ENCODE measurements around the gene TOR1B. TPM values are rescaled to one million over a fixed set of nuclear protein-coding genes. Genes with fewer than 3 reads are reported as not detected.

TOR1B gene
- total and polyA plus RNA-seq, 2 of the 4 experiments (the other 2 are of a cell fraction), result 15.6 to 21.0 TPM

DNA sequence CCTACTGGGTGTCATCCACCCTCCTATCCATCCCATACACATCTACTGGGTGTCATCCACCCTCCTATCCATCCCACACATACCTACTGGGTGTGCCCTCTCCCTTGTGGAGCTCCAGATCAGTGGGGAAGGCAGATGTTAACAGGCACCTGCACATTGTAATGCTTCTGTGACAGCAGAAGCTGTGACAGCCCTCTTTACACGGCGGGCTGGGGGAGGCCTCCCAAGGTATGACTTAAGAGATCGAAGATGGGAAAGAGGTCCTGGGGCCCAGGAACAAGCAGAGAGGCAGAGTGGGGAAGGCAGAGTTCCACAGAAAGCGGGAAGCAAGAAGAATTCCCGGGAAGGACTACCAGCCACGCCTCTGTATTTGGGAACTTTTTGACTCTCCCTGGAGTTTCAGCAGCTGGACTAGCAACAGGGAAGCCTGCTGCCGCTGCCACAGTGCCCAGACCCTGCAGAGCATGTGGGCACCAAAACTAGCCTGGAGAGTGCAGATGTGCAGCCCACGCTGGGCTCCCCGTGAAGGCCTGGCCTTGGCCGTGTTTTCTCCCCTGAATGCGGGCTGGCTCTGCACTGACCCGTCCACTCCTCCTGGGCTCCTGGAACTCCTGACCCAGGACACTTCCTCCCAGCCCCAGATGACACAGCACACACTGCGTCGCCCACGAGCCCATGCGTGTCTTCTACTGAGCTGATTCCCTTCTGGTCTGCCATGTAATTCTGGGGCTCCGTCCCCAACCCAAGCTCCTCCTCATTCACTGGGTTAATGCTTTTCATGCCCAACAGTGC is 11.6 kb downstream of the TOR1B start:
- dilution Hi-C loops (cut with HindIII; ENCODE audit: low sequenced_read_pairs, unreplicated experiment) (no loop called here), in situ Hi-C loops (cut with MboI; ENCODE audit: low sequenced_read_pairs) (no loop called here), intact Hi-C loops (cut with micrococcal nuclease) (no loop called here)
- H3K4ac ChIP-seq (ENCODE audit: low read depth, low read length), result no peak overlapping the region
- no peak overlapping the region for H2BK20ac ChIP-seq (ENCODE audit: low read depth, low read length)
- H2BK120ac ChIP-seq (ENCODE audit: low read depth, low read length), result no peak overlapping the region
- H4K20me1 ChIP-seq (ENCODE audit: insufficient read depth, low read length), result peaks cover 9% of the 10 kb centered on the region; the same call in 1 of the 2 replicates
- H3K27me3 ChIP-seq (ENCODE audit: control insufficient read depth, insufficient read depth, low read length), result no peaks in the 10 kb centered on the region
- TF ChIP-seq, protein P1, sequence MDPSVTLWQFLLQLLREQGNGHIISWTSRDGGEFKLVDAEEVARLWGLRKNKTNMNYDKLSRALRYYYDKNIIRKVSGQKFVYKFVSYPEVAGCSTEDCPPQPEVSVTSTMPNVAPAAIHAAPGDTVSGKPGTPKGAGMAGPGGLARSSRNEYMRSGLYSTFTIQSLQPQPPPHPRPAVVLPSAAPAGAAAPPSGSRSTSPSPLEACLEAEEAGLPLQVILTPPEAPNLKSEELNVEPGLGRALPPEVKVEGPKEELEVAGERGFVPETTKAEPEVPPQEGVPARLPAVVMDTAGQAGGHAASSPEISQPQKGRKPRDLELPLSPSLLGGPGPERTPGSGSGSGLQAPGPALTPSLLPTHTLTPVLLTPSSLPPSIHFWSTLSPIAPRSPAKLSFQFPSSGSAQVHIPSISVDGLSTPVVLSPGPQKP (IDR thresholded peaks at IDR 0.05; ENCODE audit: borderline replicate concordance, low read depth, low read length), result no peak
- TF ChIP-seq CEBPB (IDR thresholded peaks at IDR 0.05; ENCODE audit: low read depth, low read length), result no peak
- no peak for TF ChIP-seq POLR2A (IDR thresholded peaks at IDR 0.05; ENCODE audit: low read depth, low read length)
- TF ChIP-seq NFE2L2 (IDR thresholded peaks at IDR 0.05; ENCODE audit: low read depth, low read length), result no peak
- no peak for TF ChIP-seq MAFK (IDR thresholded peaks at IDR 0.05; ENCODE audit: low read depth, low read length)
- TF ChIP-seq RAD21 (IDR thresholded peaks at IDR 0.05; ENCODE audit: low read length), result no peak
- TF ChIP-seq FOS (IDR thresholded peaks at IDR 0.05; ENCODE audit: low read depth, low read length), result no peak
- no peak for TF ChIP-seq MAZ (IDR thresholded peaks at IDR 0.05; ENCODE audit: borderline replicate concordance, low read depth, low read length)
- no peak for TF ChIP-seq MXI1 (IDR thresholded peaks at IDR 0.05; ENCODE audit: borderline replicate concordance, low read depth, low read length)
- TF ChIP-seq SMC3 (IDR thresholded peaks at IDR 0.05; ENCODE audit: low read depth, low read length), result no peak
- TF ChIP-seq RCOR1 (IDR thresholded peaks at IDR 0.05; ENCODE audit: insufficient replicate concordance, low read length), result no peak
- TF ChIP-seq, protein P2, sequence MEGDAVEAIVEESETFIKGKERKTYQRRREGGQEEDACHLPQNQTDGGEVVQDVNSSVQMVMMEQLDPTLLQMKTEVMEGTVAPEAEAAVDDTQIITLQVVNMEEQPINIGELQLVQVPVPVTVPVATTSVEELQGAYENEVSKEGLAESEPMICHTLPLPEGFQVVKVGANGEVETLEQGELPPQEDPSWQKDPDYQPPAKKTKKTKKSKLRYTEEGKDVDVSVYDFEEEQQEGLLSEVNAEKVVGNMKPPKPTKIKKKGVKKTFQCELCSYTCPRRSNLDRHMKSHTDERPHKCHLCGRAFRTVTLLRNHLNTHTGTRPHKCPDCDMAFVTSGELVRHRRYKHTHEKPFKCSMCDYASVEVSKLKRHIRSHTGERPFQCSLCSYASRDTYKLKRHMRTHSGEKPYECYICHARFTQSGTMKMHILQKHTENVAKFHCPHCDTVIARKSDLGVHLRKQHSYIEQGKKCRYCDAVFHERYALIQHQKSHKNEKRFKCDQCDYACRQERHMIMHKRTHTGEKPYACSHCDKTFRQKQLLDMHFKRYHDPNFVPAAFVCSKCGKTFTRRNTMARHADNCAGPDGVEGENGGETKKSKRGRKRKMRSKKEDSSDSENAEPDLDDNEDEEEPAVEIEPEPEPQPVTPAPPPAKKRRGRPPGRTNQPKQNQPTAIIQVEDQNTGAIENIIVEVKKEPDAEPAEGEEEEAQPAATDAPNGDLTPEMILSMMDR (conservative IDR thresholded peaks at IDR 0.05; ENCODE audit: low read depth, low read length), result no peak
- TF ChIP-seq CHD1 (IDR thresholded peaks at IDR 0.05; ENCODE audit: low read depth, low read length), result no peak
- no peak overlapping the region for H2AFZ ChIP-seq (replicated peaks; ENCODE audit: low read length, poor library complexity)
- H2BK5ac ChIP-seq (ENCODE audit: low read depth, low read length, poor library complexity, severe bottlenecking), result no peak overlapping the region
- H3K56ac ChIP-seq (ENCODE audit: extremely low read depth, insufficient read depth, low read length), result no peak overlapping the region
- no peak overlapping the region for H3K4me3 ChIP-seq (ENCODE audit: insufficient read depth, low read depth, low read length)
- H3K9ac ChIP-seq (ENCODE audit: low read depth, low read length), result no peak overlapping the region
- no peak overlapping the region for H2BK15ac ChIP-seq (ENCODE audit: low read depth, low read length)
- no peaks in the 10 kb centered on the region; the same call in 1 of the 2 replicates for H3K9me1 ChIP-seq (ENCODE audit: insufficient read depth, low read length)
- CTCF ChIA-PET, result no interaction called here
- H3K36me3 ChIP-seq (ENCODE audit: control insufficient read depth, insufficient read depth, low read length), result peaks cover 55% of the 10 kb centered on the region
- H3K14ac ChIP-seq (replicated peaks; ENCODE audit: low read depth, low read length), result no peak overlapping the region
- no peaks in the 10 kb centered on the region for H3K4me1 ChIP-seq (ENCODE audit: control insufficient read depth, insufficient read depth, low read length)
- no peak overlapping the region for H3K23ac ChIP-seq (ENCODE audit: low read depth, low read length)
- no peak for DNase-seq
- no peak overlapping the region for H3K27ac ChIP-seq (ENCODE audit: insufficient read depth, low read length)
- H4K91ac ChIP-seq (ENCODE audit: insufficient read depth, low read depth, low read length), result no peak overlapping the region
- 79% methylated on average over 5 of the region's 17 CpGs; no CpG with 5 or more reads in 1 of the 2 experiments for WGBS, 2 experiments (ENCODE audit: extremely low coverage in 2 of 2, insufficient read length in 1 of 2)
- no peak for ATAC-seq (ENCODE audit: low read depth)
- H3K9me3 ChIP-seq (ENCODE audit: control insufficient read depth, insufficient read depth, low read length), result no peaks in the 10 kb centered on the region
- no peak overlapping the region for H2AK5ac ChIP-seq (ENCODE audit: low read depth, low read length)
- no peak overlapping the region for H4K5ac ChIP-seq (ENCODE audit: low read depth, low read length)
- POLR2A ChIA-PET (ENCODE audit: unreplicated experiment), result no interaction called here
- peaks cover 5 to 41% of the 10 kb centered on the region in 2 experiments for H3K79me1 ChIP-seq (ENCODE audit: low read depth in 1 of 2, low read length in 2 of 2)
- H3K4me2 ChIP-seq (ENCODE audit: low read depth, low read length), result no peak overlapping the region
- no peak overlapping the region for H4K8ac ChIP-seq (ENCODE audit: low read depth in 2 of 2, low read length in 2 of 2)
- no TSS peak for BruUV-seq (replicated peaks)
- no peak overlapping the region for H3K18ac ChIP-seq (ENCODE audit: low read depth, low read length)
- no peak overlapping the region for H2AK9ac ChIP-seq (replicated peaks; ENCODE audit: low read depth, low read length, poor library complexity)

Measured in IMR-90 (cell line).